Ovary (tissue), 9 donors: ENCODE results near the gene PTGER1. TPM values are rescaled to one million over a fixed set of nuclear protein-coding genes. Genes with fewer than 3 reads are reported as not detected.

Experiments used
- DNase-seq, 5 donors: peaks; one replicate each; pipeline ENCODE4 v3.0.0-alpha.2; 2019 to 2020
- H3K27ac ChIP-seq, 2 donors: fragments of 200-600 bp; one replicate each; pipeline versions ENCODE4 v1.5.1 to v1.8.0; 2019 to 2022
- H3K27me3 ChIP-seq: fragments of 200-600 bp; one replicate; pipeline ENCODE4 v1.8.0; 2022
- H3K36me3 ChIP-seq: fragments of 200-600 bp; sonication (generic); one replicate; pipeline ENCODE4 v1.5.1; 2019
- H3K4me1 ChIP-seq: one replicate; pipeline ENCODE4 v1.8.1; 2013; ENCODE audit warnings: mild to moderate bottlenecking, moderate library complexity; ENCODE audit not compliant: insufficient read depth
- H3K4me3 ChIP-seq: fragments of 200-600 bp; sonication (generic); one replicate; pipeline ENCODE4 v1.5.1; 2017
- H3K9me3 ChIP-seq, 2 donors: fragments of 200-600 bp in 1 of 2; sonication (generic) in 1 of 2; one replicate each; pipeline versions ENCODE4 v1.5.1 to v1.8.1; 2013 to 2019; ENCODE audit warnings: mild to moderate bottlenecking in 1 of 2, moderate library complexity in 1 of 2
- CTCF ChIP-seq, 3 donors: fragments of 450-650 bp in 2 of 3; fragments of 200-600 bp in 1 of 3; IDR thresholded peaks; one replicate each; pipeline versions ENCODE4 v1.5.1 to v1.8.0; 2016 to 2022; ENCODE audit warnings: antibody characterized with exemption in 3 of 3, mild to moderate bottlenecking in 1 of 3
- EP300 ChIP-seq: sonication (generic); formaldehyde crosslinking; IDR thresholded peaks from one replicate; pipeline ENCODE4 v1.6.1; 2017; ENCODE audit warnings: antibody characterized with exemption
- POLR2A ChIP-seq: fragments of 450-650 bp; IDR thresholded peaks from one replicate; pipeline ENCODE4 v1.6.1; 2017; ENCODE audit warnings: antibody characterized with exemption, mild to moderate bottlenecking, moderate library complexity
- WGBS, 3 donors: extraction: QIAGEN DNeasy Blood & Tissue Kit in 1 of 3; methylation state at CpG; one replicate each; pipeline versions ENCODE4 v1.1.5 to v1.1.7; 2013 to 2017; 5-methylcytosine and 5-hydroxymethylcytosine counted together
- intact Hi-C, 4 donors: fragments of 100-400 bp; cut with DNase I; formaldehyde crosslinking; loops; one replicate each; pipeline versions ENCODE4 v1.11.0 to v1.15.1; 2022 to 2023
- polyA plus RNA-seq, 2 donors: library from polyadenylated mRNA; stranded (reverse); fragments of 200-250 nt in 1 of 2; fragments of 350-450 nt in 1 of 2; fragmentation: Illumina TruSeq in 1 of 2; extraction: RNeasy Lipid Tissue Mini Kit (QIAGEN cat#74804) in 1 of 2; gene quantifications; one replicate each; pipeline ENCODE4 v1.2.3, GENCODE V29; 2013 to 2014
- total RNA-seq, 7 donors: library from RNA; depleted of rRNA in 2 of 7; stranded (reverse); fragments of >200 nt in 2 of 7; fragmentation: NEBNext Ultra II Directional in 3 of 7; extraction: Animal tissue kit (Norgen Biotek cat#: 25700) in 3 of 7; gene quantifications; one replicate each; pipeline versions ENCODE4 v1.1.0 to v1.2.4, GENCODE V29; 2016 to 2023
- donor health status: DM: no; HTN: no; CAD: no; lungs with moderate emphysema.
- donor health status: DM: no; HTN: no; CAD: no.
- donor health status: Bipolar disorder and iron deficiency.
- donor health status: DM: yes; HTN: yes; CAD: no.
- donor health status: DM: no; HTN: no; CAD: no.
- donor health status: DM: yes; HTN: yes; CAD: no.

The PTGER1 gene
- total and polyA plus RNA-seq, 9 donors, result 0.18 to 0.92 (median 0.32) TPM; not detected in 6

GRCh38 chr19:14517840-14518505 is 42.8 kb upstream of the PTGER1 start, which contains the start of gene DNAJB1:
TSS of gene DNAJB1 (minus strand) at chr19:14518397. CDS start at chr19:14518349, 48 bp downstream.
- peaks cover 12% of the 10 kb centered on the region for H3K4me1 ChIP-seq
- H3K4me3 ChIP-seq, result peak within 1 kb of the TSS; percentile 100
- TF ChIP-seq CTCF (IDR thresholded peaks at IDR 0.05) (peak in 1 of 3 donors; percentile 26), POLR2A (peak; percentile 93), EP300 (no peak)
- WGBS, 3 donors, result 0% methylated on average over 45 to 82 of the region's 82 CpGs
- no peaks in the 10 kb centered on the region for H3K27me3 ChIP-seq
- H3K9me3 ChIP-seq, result no peaks in the 10 kb centered on the region
- DNase-seq, result peak; percentile 82 to 90 (median 86)
- H3K36me3 ChIP-seq, result no peaks in the 10 kb centered on the region
- intact Hi-C loops, result no loop called here
- H3K27ac ChIP-seq, result peak within 1 kb of the TSS; percentile 97 to 100

- Histone ChIP-seq H3K4me3 (peak overlapping the region; percentile 100), H3K9me3 (no peaks in the 10 kb centered on the region), H3K4me1 (peaks cover 12% of the 10 kb centered on the region), H3K27ac (peak overlapping the region; percentile 97 to 100), H3K36me3 (no peaks in the 10 kb centered on the region), H3K27me3 (no peaks in the 10 kb centered on the region)
- no peak for TF ChIP-seq POLR2A
- no peak for TF ChIP-seq EP300
- no peak for TF ChIP-seq CTCF (IDR thresholded peaks at IDR 0.05)
- WGBS, 3 donors, result 0 to 1% (median 0%) methylated on average over 28 to 32 of the region's 32 CpGs
- intact Hi-C loops, result no loop called here
- no peak for DNase-seq
These were observed 42.3 kb upstream of the PTGER1 start for GRCh38 chr19:14517446-14517839.

- TF ChIP-seq EP300 (no peak), POLR2A (no peak), CTCF (IDR thresholded peaks at IDR 0.05) (no peak)
- no peaks in the 10 kb centered on the region for H3K9me3 ChIP-seq
- no peaks in the 10 kb centered on the region for H3K36me3 ChIP-seq
- intact Hi-C loops, result no loop called here
- H3K27me3 ChIP-seq, result no peaks in the 10 kb centered on the region
- H3K4me1 ChIP-seq, result peaks cover 12% of the 10 kb centered on the region
- 13 to 19% (median 14%) methylated on average over 22 of the region's 22 CpGs for WGBS, 3 donors
- H3K27ac ChIP-seq, result peak overlapping the region; percentile 97 to 100
- H3K4me3 ChIP-seq, result peak overlapping the region; percentile 100
- no peak for DNase-seq
These were observed 41.7 kb upstream of the PTGER1 start for GRCh38 chr19:14516746-14517438.

- no peak for DNase-seq
These were observed 40.9 kb upstream of the PTGER1 start for GRCh38 chr19:14516048-14516534.

More at GRCh38 chr19:14516048-14516534, 40.9 kb upstream of the PTGER1 start:
- no peaks in the 10 kb centered on the region for H3K9me3 ChIP-seq
- peaks cover 15% of the 10 kb centered on the region for H3K4me1 ChIP-seq
- no peaks in the 10 kb centered on the region for H3K27me3 ChIP-seq
- no peaks in the 10 kb centered on the region for H3K36me3 ChIP-seq
- peak overlapping the region; percentile 39 to 97 for H3K27ac ChIP-seq
- 51 to 73% (median 59%) methylated on average over 15 of the region's 15 CpGs for WGBS, 3 donors
- intact Hi-C loops, result no loop called here
- H3K4me3 ChIP-seq, result peak overlapping the region; percentile 100
- TF ChIP-seq CTCF (IDR thresholded peaks at IDR 0.05), result no peak
- TF ChIP-seq POLR2A, result no peak
- no peak for TF ChIP-seq EP300
